GM18511 (cell line): ENCODE results near the gene APBB1IP.
A peak's percentile ranks its signal among the peaks of the same experiment; 100 is the strongest.
"Not testable (repeated sequence)": the region's sequence is repeated elsewhere in the genome, so short reads cannot be mapped to it uniquely, and the experiment has no call there.

Source experiments
- ATAC-seq: cut with Tn5 transposase; IDR thresholded peaks from one replicate; pipeline ENCODE4 v1.9.1; 2021; ENCODE audit warnings: mild to moderate bottlenecking, moderate library complexity; ENCODE audit not compliant: unreplicated experiment

The APBB1IP gene

DNA sequence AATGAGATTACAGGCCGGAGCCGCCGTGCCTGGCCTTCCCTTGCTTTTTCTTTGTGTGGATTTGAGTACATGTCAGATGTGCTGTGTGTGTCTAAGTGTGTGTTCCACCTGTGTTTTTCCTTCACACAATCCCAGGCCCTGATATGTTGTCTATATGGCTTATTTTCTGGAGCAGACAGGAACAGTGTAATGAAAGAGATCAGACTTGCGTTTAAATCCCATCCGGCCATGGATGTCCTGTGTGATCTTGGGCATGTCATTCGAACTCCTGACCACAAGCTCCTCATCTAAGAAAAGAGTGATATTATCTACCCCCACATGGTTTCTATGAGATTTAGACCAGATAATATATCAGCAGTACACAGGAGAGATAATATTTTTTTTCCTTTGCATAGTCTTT, 37.2 kb downstream of the APBB1IP start:
- ATAC-seq = no peak

DNA sequence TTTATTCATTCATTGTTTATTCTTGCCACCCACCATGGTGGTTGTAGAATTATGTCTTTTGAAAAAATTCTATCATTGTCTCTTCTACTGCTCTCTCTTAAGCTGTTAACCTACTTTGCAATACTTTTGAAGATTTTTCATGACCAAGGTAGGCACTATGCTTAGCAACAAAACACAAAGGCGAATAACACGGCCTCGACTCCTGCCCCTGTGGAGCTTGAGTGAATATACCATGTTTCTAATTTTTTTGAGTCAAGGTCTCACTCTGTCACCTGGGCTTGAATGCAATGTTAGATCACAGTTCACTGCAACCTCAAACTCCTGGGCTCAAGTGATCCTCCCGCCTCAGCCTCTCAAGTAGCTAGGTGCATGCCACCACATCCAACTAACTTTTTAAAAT, 39.4 kb downstream of the APBB1IP start:
- ATAC-seq = no peak

DNA sequence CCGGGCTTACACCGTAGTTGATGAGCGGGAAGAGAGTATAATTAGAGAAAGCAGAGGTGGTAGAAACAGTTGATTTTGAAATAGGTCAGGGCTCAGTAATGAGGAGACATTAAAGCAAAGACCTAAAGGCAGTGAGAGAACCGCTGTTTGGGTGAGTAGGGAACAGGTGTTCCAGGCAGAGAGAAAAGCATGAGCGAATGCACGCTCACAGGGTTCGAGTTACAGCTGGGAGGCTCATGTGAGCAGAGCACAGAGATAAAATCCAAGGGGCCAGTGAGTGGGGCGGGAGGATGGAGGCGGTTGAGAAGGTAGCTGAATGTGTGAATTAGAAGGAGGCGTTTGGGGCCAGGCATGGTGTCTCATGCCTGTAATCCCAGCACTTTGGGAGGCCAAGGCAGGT, 39.9 kb downstream of the APBB1IP start:
- ATAC-seq = no peak

DNA sequence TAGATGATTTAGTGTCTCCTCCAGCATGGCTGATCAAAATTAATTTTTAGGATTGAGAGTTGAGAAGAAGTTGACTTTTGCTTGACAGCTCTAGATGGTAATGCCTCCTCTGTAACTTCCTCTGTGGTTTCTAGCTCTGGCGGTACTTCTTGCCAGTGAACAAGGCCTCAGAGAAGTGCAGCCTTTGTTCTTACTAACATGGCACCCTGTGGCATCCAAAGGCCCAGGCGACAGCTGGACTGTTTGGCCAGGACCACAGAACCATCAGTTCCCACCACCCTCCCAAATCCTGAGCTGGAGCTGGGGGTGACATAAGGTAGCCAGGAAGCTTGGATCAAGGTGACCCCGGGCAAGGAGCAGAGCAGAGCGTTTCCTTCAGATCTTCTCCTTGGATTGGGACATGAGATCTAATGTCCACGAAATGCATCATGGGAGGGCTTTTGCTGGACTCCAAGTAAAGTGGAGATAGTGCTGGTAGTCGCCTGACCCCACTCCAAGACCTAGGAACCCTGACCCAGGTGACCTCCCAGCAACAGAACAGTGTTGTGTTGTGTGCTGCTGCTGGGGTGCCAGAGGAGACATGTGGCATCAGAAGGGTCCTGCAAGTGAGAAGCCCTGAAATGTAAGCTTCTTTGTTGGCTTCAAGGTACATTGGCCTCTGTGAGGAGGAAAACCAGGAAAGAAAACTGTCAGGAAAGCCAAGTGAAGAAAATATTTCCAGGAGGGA, 41.8 kb downstream of the APBB1IP start:
- ATAC-seq = peak; percentile 65

DNA sequence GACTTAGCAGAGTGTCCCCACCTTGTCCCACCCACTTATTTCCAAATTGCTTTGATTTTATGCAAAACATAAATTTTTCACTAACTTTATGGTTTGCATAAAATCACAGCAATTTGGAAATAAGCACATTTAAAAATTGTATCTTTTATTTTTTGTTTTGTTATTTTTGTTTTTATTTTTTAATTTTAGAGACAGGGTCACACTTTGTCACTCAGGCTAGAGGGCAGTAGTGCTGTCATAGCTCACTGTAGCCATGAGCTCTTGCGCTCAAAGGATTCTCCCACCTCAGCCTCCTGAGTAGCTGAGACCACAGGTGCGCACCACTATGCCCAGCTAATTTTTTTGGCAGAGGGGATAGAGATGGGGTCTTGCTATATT, 43.2 kb downstream of the APBB1IP start:
- no peak for ATAC-seq

DNA sequence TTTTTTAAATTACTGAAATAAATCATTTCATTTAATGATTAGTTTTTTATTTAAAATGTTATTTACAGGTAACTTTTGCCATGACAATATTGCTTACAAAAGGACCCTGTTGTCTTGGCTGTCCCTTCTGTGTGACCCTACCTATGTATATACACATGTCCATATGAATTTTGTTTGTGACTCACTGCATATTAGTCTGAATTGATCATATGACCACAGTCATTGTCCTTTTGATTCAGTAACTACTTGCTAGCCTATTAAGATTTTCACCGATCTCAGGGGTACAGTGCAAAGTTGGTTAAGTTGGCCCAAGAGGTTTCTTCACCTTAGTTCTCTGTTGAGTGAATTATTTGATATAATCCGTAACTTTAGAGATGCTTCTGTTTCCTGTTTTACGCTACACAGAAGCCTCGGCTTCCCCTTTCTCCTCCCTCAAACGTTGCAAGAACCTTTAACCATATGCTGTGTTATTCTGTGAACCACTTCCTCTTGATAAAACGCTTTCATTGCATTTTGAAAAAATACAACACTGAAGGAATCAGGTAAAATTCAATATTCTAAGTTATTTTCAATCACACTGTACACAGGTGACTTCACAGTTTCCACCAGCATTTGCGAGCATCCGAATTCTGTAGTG, 43.9 kb downstream of the APBB1IP start:
- peak; percentile 49 for ATAC-seq

DNA sequence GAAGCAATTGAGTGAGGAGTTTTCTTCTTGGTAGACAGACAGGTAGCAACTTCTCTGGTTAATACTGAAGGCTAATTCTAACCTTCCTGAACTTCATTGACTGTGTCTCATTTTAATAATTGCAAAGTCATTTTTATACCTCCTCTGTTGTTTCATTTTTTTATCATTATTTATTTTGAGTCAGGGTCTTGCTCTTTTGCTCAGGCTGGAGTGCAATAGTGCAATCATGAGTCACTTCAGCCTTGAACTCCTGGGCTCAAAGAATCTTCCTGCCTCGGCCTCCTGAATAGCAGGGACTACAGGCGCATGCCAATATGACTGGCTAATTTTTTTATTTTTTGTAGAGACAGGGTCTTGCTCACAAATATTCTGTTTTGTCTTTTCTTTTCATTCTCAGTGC, 45.4 kb downstream of the APBB1IP start:
- ATAC-seq = no peak

DNA sequence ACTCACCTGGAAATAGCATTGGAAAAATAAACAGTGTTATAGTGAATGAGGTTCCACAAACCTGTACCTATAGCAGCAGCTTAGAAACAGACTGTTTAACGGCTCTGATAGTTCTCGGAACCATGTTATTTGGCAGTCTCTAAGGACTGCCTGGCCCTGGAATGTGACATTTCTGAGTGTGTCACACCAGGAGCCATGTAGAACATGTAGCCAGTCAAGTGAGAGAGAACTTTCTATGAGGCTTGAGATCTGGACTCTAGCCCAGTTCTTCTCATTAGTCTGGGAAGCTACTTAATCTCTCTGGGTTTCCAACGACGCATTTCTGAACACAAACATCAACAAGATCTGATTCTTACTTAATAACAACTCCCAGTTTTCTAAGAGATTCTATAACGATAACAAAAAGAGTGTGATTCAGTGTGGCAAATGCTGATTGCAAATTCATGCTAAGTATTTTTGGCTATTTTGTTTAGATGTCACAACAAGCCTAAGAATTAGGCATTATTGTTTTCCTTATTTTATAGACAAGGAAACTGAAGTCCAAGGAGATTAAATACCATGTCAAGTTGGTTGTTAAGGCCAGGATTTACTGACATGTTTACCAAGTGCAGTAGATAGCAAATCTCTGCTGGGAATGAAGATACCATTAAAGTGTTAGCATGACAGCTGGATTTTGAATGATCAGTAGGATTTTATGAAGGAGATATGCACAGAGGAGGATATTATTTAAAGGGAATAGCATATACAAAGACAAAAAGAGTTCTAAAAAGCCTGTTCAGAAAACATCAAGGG, 47.2 kb downstream of the APBB1IP start:
- no peak for ATAC-seq

DNA sequence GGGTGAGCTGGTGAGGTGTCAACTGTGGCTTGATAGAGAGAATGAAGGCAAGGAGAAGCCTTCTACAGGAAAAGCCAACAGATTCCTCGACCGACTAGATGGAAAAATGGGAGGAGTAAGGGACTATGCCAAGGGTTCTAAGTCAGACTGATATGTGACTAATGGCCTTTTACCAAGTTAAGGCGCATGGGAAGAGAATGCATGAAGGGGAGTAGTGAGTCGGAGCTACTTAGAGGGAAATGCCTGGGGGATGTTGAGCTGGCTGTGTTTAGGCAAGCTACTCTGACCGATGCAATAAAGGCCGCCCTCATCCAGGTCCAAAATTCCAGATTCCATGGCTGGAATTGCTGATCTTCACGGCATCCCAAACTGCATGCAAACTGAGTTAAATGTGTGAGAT, 48.2 kb downstream of the APBB1IP start:
- no peak for ATAC-seq

DNA sequence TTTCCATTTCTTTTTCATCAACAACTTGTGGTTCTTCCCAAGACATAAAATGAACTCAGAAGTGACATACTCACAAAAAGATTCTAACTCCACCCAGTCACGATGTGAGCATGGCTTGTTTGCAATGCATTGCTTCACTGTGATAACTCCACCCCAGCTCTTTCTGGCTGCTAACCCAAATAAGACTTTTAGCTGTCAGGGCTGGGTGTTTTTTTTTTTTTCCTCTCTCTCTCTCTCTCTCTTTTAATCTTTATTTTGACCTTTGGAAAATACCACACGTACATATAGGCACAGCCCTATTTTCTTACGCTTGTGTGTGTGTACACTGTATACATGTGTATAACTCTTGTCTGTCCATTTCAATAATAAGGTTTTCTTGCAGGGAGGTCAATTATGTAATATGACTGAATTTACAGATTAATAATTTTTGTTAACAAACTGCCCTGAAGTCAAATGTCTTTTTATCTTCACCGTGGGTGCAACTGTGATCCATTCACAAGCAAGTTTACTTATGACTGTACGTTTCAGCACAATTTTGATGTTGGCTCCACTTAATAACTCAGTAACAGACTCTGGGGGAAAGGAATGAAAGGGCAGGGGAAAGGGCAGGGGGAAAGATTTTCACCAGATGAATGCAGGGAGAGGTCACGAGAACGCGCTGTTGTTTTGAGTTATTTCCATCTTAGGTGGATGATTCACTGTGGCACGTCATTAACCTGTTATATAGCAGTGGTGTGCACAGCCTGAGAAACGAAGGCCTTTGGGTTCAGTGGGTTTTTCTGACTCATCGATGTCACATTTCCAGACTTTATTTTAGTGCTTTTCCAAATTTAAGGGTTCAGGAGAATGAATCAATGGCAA, 49.1 kb downstream of the APBB1IP start:
- ATAC-seq = peak; percentile 95

DNA sequence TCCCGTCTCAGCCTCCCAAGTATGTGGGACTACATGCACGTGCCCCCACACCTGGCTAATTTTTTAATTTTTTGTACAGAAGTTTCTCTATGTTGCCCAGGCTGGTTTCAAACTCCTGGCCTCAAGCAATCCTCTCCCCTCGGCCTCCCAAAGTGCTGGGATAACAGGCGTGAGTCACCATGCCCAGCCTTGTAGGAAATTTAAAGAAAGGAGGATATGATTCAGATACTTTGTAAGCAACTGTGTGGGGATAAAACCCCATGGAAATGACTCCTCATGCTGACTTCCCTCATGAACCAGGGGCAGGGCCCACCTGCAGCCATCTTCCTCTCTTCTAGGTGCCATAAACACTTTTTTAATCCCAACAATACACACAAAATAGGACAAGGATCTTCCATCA, 50.2 kb downstream of the APBB1IP start:
- no peak for ATAC-seq

DNA sequence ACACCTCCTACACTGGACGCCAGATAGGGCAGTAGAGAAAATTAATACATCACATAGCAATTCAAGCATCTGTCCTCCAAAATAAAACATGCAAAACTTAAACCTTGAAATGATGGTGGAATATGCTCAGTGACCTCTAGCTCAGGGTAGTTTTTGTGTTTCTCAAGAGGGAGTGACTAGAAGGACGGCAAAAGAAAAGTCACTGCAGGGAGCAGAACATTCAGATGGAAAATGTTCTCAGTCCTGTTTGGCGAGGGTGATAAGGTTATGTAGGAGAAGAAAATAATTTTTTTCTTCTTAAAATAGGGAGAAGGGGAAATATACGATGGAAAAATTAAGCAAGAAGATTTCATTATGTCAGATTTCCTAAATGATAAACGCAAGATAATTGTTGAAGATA, 50.9 kb downstream of the APBB1IP start:
- no peak for ATAC-seq

DNA sequence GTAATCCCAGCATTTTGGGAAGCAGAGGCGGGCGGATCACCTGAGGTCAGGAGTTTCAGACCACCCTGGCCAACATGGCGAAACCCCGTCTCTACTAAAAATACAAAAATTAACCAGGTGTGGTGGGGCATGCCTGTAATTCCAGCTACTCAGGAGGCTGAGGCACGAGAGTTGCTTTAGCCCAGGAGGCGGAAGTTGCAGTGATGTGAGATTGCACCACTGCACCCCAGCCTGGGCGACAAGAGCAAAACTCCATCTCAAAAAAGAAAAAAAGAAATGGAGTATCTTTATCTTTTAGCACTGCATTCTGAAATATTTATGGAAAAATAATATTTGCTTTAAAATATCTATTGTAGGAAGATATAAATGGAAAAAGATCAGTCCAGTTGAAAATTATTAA, 52.2 kb downstream of the APBB1IP start:
- not testable (repeated sequence) for ATAC-seq

DNA sequence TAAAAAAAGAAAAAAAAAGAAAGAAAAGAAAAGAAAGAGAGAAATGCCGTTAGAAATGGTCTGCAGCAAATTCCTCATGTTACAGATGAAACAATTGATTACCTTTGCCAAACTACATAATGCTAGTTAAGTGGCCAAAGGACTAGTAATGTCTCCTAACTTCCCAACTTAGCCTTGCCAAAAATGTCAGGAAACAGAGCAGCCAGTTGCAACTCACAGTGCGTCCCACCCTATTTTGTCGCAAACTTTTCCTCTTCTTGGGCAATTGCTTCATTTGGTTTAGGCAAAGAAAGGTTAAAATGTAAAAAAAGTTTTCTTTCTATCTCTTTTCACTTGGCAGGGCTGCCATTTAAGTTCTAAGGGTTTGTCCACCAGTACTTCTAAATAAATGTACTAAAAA, 53.1 kb downstream of the APBB1IP start:
- ATAC-seq = no peak

DNA sequence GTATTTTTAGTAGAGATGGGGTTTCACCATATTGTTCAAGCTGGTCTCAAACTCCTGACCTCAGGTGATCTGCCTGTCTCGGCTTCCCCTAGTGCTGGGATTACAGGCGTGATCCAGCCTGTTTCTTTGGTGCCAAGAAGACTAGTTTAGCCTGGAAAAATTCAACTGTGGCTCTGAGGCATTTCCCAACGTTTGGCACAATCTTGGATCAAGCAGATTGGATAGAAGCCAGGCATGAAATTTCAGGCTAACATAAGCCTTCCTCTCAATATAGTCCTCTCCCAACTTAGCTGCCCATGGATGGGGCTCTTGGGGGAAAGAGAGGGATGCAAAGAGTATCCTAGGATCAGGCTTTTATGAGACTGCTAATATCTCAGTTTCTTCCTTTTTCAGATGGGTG, 53.8 kb downstream of the APBB1IP start:
- no peak for ATAC-seq

DNA sequence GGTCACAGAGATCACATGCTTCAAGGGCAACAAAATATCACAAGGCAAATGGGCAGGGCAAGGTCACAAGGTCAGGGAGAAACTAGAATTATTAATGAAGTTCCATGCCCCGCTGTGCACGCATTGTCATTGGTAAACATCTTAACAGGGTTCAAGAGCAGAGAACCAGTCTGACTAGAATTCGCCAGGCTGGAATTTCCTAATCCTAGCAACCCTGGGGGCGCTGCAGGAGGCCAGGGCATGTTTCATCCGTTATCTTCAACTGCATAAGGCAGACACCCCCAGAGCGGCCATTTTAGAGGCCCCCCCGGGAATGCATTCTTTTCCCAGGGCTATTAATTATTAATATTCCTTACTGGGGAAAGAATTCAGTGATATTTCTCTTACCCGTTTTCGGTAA, 54.6 kb downstream of the APBB1IP start:
- not testable (repeated sequence) for ATAC-seq

DNA sequence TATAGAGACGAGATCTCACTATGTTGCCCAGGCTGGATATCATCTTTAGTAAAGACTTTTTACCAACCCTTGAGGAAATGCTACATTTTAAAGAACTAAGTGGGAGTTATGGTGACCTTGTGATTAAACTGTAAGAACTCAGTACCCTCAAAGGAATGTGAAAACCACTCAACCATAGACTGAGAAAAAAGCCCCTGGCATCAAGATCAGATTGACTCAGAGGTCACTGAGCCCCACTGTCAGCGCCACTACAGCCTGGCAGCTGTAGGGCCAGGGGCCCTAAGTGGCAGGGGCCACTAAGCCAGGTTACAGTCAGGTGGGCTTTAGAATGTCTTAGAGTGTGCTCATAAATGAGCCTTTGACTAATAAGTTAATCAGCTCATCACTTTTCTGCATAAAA, 55.9 kb downstream of the APBB1IP start:
- no peak for ATAC-seq

DNA sequence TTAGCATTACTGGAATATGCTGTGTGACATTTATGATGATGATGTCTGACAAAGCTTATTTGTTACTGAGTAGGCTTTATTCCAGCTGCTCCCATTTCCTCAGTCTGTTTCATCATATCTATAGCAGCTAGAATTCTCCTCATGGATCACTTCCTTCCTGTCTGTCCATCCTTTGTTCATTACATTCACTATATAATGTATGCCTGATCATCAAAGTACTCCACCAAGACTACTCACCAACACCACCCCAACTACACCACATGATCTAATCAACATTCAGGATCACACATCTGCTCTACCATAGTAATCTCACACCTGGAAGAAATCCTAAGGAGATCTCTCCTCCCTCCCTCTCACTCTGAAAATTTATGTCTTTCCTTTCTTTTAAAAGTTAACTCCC, 61.3 kb downstream of the APBB1IP start:
- ATAC-seq = no peak

DNA sequence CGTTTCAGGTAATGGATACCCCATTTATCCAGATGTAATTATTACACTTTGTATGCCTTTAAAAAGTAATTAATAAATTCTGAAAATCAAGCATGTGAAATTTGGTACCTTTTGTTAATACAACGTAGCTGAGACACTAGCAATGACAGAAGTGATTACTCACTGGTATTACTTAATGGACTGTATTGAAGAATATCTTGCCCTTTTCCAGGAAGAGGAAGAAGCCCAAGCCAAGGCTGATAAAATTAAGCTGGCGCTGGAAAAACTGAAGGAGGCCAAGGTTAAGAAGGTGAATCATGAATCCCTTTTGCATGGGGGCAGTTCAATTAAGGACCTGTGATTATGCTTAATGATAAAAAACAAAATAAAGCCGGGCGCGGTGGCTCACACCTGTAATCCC, 64.8 kb downstream of the APBB1IP start:
- ATAC-seq = no peak

DNA sequence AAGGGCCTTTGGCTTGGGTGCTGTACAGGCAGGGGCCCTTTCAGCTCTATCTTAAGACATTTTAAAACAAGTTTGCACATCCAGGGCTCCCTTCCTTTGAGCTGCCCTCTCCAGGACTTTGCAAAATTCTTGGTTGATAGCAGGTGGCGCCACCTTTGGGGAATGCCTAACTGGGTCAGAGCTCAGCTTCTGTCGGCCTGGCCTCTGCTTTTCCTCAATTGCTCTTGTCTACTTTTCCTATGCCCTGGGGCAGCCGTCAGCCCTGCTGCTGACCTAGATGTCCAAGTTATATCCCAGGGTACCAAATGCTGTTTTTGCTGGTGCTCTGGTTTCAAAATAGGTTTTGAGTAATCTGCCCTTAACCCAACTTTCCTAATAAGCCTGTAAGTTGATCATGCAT, 65.8 kb downstream of the APBB1IP start:
- no peak for ATAC-seq

DNA sequence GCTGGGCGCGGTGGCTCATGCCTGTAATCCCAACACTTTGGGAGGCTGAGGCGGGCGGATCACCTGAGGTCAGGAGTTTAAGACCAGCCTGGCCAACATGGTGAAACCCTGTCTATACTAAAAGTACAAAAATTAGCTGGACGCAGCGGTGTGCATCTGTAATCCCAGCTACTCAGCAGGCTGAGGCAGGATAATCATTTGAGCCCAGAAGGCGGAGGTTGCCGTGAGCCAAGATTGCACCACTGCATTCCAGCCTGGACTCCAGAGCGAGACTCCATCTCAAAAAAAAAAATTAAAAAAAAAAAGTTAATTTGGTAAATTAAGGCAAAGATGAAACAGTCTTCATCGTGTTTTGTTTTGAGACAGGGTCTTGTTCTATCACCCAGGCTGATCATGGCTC, 66.3 kb downstream of the APBB1IP start:
- ATAC-seq = not testable (repeated sequence)
